ENCODE measurements around the gene CBLC.
A peak's percentile ranks its signal among the peaks of the same experiment; 100 is the strongest.

Gene CBLC

GRCh38 chr19:44753626-44753931 is 24.1 kb upstream of the CBLC start:
- TF ChIP-seq REST (IDR thresholded peaks at IDR 0.05; ENCODE audit: insufficient read depth in 1 of 2, low read depth in 2 of 2, low read length in 2 of 2) (no peak), FOXP2 (optimal IDR thresholded peaks at IDR 0.05; ENCODE audit: borderline replicate concordance, extremely low read depth, extremely low read length, insufficient read depth) (no peak), SIN3A (IDR thresholded peaks at IDR 0.05; ENCODE audit: borderline replicate concordance, insufficient read depth, low read length) (no peak), POLR2AphosphoS5 (IDR thresholded peaks at IDR 0.05; ENCODE audit: low read depth, low read length) (no peak), TAF1 (IDR thresholded peaks at IDR 0.05; ENCODE audit: borderline replicate concordance, insufficient read depth, low read length) (no peak)

GRCh38 chr19:44753932-44754749 is 23.5 kb upstream of the CBLC start:
- TF ChIP-seq TAF1 (IDR thresholded peaks at IDR 0.05; ENCODE audit: borderline replicate concordance, insufficient read depth, low read length) (no peak), FOXP2 (optimal IDR thresholded peaks at IDR 0.05; ENCODE audit: borderline replicate concordance, extremely low read depth, extremely low read length, insufficient read depth) (peak; percentile 80), REST (IDR thresholded peaks at IDR 0.05; ENCODE audit: insufficient read depth in 1 of 2, low read depth in 2 of 2, low read length in 2 of 2) (no peak), POLR2AphosphoS5 (IDR thresholded peaks at IDR 0.05; ENCODE audit: low read depth, low read length) (peak; percentile 50), SIN3A (IDR thresholded peaks at IDR 0.05; ENCODE audit: borderline replicate concordance, insufficient read depth, low read length) (0 out of 2 replicates have a peak, but pooled peaks have one; percentile 18)

- no peak for TF ChIP-seq SIN3A (IDR thresholded peaks at IDR 0.05; ENCODE audit: borderline replicate concordance, insufficient read depth, low read length)
- TF ChIP-seq TAF1 (IDR thresholded peaks at IDR 0.05; ENCODE audit: borderline replicate concordance, insufficient read depth, low read length), result no peak
- TF ChIP-seq FOXP2 (optimal IDR thresholded peaks at IDR 0.05; ENCODE audit: borderline replicate concordance, extremely low read depth, extremely low read length, insufficient read depth), result no peak
- TF ChIP-seq REST (IDR thresholded peaks at IDR 0.05; ENCODE audit: insufficient read depth in 1 of 2, low read depth in 2 of 2, low read length in 2 of 2), result no peak
- no peak; the same call in 1 of the 2 replicates for TF ChIP-seq POLR2AphosphoS5 (IDR thresholded peaks at IDR 0.05; ENCODE audit: low read depth, low read length)
Measured at GRCh38 chr19:44754750-44755080, 23.0 kb upstream of the CBLC start.

- TF ChIP-seq POLR2AphosphoS5 (IDR thresholded peaks at IDR 0.05; ENCODE audit: low read depth, low read length), result no peak
- no peak for TF ChIP-seq REST (IDR thresholded peaks at IDR 0.05; ENCODE audit: insufficient read depth in 1 of 2, low read depth in 2 of 2, low read length in 2 of 2)
- no peak for TF ChIP-seq SIN3A (IDR thresholded peaks at IDR 0.05; ENCODE audit: borderline replicate concordance, insufficient read depth, low read length)
- TF ChIP-seq TAF1 (IDR thresholded peaks at IDR 0.05; ENCODE audit: borderline replicate concordance, insufficient read depth, low read length), result no peak
- TF ChIP-seq FOXP2 (optimal IDR thresholded peaks at IDR 0.05; ENCODE audit: borderline replicate concordance, extremely low read depth, extremely low read length, insufficient read depth), result no peak
Measured at GRCh38 chr19:44755219-44755618, 22.5 kb upstream of the CBLC start.
